Measurements from ENCODE around the gene EML5. TPM values are rescaled to one million over a fixed set of nuclear protein-coding genes. Genes with fewer than 3 reads are reported as not detected.

The EML5 gene
- total RNA-seq, 1 donor from 2014 or later = not detected

- H3K27me3 Mint-ChIP-seq (ENCODE audit: low read depth) = no peaks in the 10 kb centered on the region
- H3K27ac Mint-ChIP-seq (ENCODE audit: unreplicated experiment) = no peak overlapping the region
- H3K36me3 Mint-ChIP-seq (ENCODE audit: low read depth) = peaks cover 40% of the 10 kb centered on the region
- no peaks in the 10 kb centered on the region for H3K9me3 Mint-ChIP-seq (ENCODE audit: low read depth)
- H3K4me3 Mint-ChIP-seq (ENCODE audit: unreplicated experiment) = no peak overlapping the region
- TF ChIP-seq CTCF (IDR thresholded peaks at IDR 0.05) = no peak
- no peak for DNase-seq (ENCODE audit: low spot score)
- no peaks in the 10 kb centered on the region for H3K4me1 Mint-ChIP-seq (ENCODE audit: low read depth)
Observed at GRCh38 chr14:88597601-88598000, 195.2 kb downstream of the EML5 start.

GRCh38 chr14:88597038-88597437, 195.7 kb downstream of the EML5 start:
- Mint-ChIP-seq H3K36me3 (ENCODE audit: low read depth) (peaks cover 36% of the 10 kb centered on the region), H3K9me3 (ENCODE audit: low read depth) (no peaks in the 10 kb centered on the region), H3K27me3 (ENCODE audit: low read depth) (no peaks in the 10 kb centered on the region), H3K4me3 (ENCODE audit: unreplicated experiment) (no peak overlapping the region), H3K27ac (ENCODE audit: unreplicated experiment) (no peak overlapping the region), H3K4me1 (ENCODE audit: low read depth) (peaks cover 1% of the 10 kb centered on the region)
- no peak for DNase-seq (ENCODE audit: low spot score)
- TF ChIP-seq CTCF (IDR thresholded peaks at IDR 0.05) = no peak

GRCh38 chr14:88592031-88592430, 200.7 kb downstream of the EML5 start:
- no peaks in the 10 kb centered on the region for H3K27me3 Mint-ChIP-seq (ENCODE audit: low read depth)
- no peak overlapping the region for H3K27ac Mint-ChIP-seq (ENCODE audit: unreplicated experiment)
- H3K4me1 Mint-ChIP-seq (ENCODE audit: low read depth) = peaks cover 17% of the 10 kb centered on the region
- peaks cover 32% of the 10 kb centered on the region for H3K36me3 Mint-ChIP-seq (ENCODE audit: low read depth)
- H3K4me3 Mint-ChIP-seq (ENCODE audit: unreplicated experiment) = no peak overlapping the region
- DNase-seq (ENCODE audit: low spot score) = no peak
- no peak for TF ChIP-seq CTCF (IDR thresholded peaks at IDR 0.05)
- H3K9me3 Mint-ChIP-seq (ENCODE audit: low read depth) = no peaks in the 10 kb centered on the region

- Mint-ChIP-seq H3K4me3 (ENCODE audit: unreplicated experiment) (no peak overlapping the region), H3K9me3 (ENCODE audit: low read depth) (no peaks in the 10 kb centered on the region), H3K4me1 (ENCODE audit: low read depth) (peaks cover 17% of the 10 kb centered on the region), H3K27ac (ENCODE audit: unreplicated experiment) (peak overlapping the region; percentile 66), H3K27me3 (ENCODE audit: low read depth) (no peaks in the 10 kb centered on the region), H3K36me3 (ENCODE audit: low read depth) (peaks cover 34% of the 10 kb centered on the region)
- DNase-seq (ENCODE audit: low spot score) = no peak
- no peak for TF ChIP-seq CTCF (IDR thresholded peaks at IDR 0.05)
Observed at GRCh38 chr14:88590173-88590572, 202.6 kb downstream of the EML5 start.

- TF ChIP-seq CTCF (IDR thresholded peaks at IDR 0.05) = no peak
- H3K4me1 Mint-ChIP-seq (ENCODE audit: low read depth) = peaks cover 17% of the 10 kb centered on the region
- H3K4me3 Mint-ChIP-seq (ENCODE audit: unreplicated experiment) = no peak overlapping the region
- H3K27me3 Mint-ChIP-seq (ENCODE audit: low read depth) = no peaks in the 10 kb centered on the region
- no peak overlapping the region for H3K27ac Mint-ChIP-seq (ENCODE audit: unreplicated experiment)
- no peaks in the 10 kb centered on the region for H3K9me3 Mint-ChIP-seq (ENCODE audit: low read depth)
- H3K36me3 Mint-ChIP-seq (ENCODE audit: low read depth) = peaks cover 33% of the 10 kb centered on the region
- DNase-seq (ENCODE audit: low spot score) = no peak
Observed at GRCh38 chr14:88588081-88588480, 204.7 kb downstream of the EML5 start.

Data from chondrocyte (in vitro differentiated cells).